NCI-H510A treated with DMSO at 0.1 percent for 48 hours (cell line): Measurements from ENCODE around the gene RNF4.
"Not testable (repeated sequence)": the region's sequence is repeated elsewhere in the genome, so short reads cannot be mapped to it uniquely, and the experiment has no call there.

Experiments used
- DNase-seq: peaks from one replicate; lab custom pipeline; 2025; lab: John Stamatoyannopoulos, UW

The RNF4 gene

GRCh38 chr4:2489081-2489805 lies 20.3 kb downstream of the RNF4 start:
- no peak for DNase-seq

- DNase-seq, result no peak
Observed at GRCh38 chr4:2489841-2490552, 21.1 kb downstream of the RNF4 start.

GRCh38 chr4:2492970-2493369 lies 24.1 kb downstream of the RNF4 start:
- DNase-seq, result no peak

GRCh38 chr4:2494992-2495391 lies 26.1 kb downstream of the RNF4 start:
- no peak for DNase-seq

- DNase-seq, result no peak
Observed at GRCh38 chr4:2497324-2497723, 28.4 kb downstream of the RNF4 start.

- DNase-seq, result no peak
Observed at GRCh38 chr4:2497931-2498330, 29.0 kb downstream of the RNF4 start.

GRCh38 chr4:2500547-2500946 lies 31.6 kb downstream of the RNF4 start:
- DNase-seq, result no peak

- DNase-seq, result no peak
Observed at GRCh38 chr4:2501034-2501594, 32.2 kb downstream of the RNF4 start.

GRCh38 chr4:2503809-2504208 lies 34.9 kb downstream of the RNF4 start:
- no peak for DNase-seq

GRCh38 chr4:2507259-2507658 lies 38.4 kb downstream of the RNF4 start:
- DNase-seq, result no peak

GRCh38 chr4:2507855-2508254 lies 38.9 kb downstream of the RNF4 start:
- no peak for DNase-seq

GRCh38 chr4:2510351-2511259 lies 41.7 kb downstream of the RNF4 start:
- DNase-seq, result no peak

- no peak for DNase-seq
Observed at GRCh38 chr4:2511645-2512131, 42.8 kb downstream of the RNF4 start.

- DNase-seq, result no peak
Observed at GRCh38 chr4:2512396-2513135, 43.7 kb downstream of the RNF4 start.

- not testable (repeated sequence) for DNase-seq
Observed at GRCh38 chr4:2514193-2514592, 45.3 kb downstream of the RNF4 start.

- not testable (repeated sequence) for DNase-seq
Observed at GRCh38 chr4:2514944-2515343, 46.0 kb downstream of the RNF4 start.

- no peak for DNase-seq
Observed at GRCh38 chr4:2515830-2516550, 47.1 kb downstream of the RNF4 start.

GRCh38 chr4:2516635-2517034 lies 47.7 kb downstream of the RNF4 start:
- DNase-seq, result no peak

- no peak for DNase-seq
Observed at GRCh38 chr4:2526559-2526958, 57.7 kb downstream of the RNF4 start.

GRCh38 chr4:2534904-2535375 lies 66.0 kb downstream of the RNF4 start:
- DNase-seq, result no peak
